AG09309 (cell line): ENCODE data around the gene ECSIT.
A peak's percentile ranks its signal among the peaks of the same experiment; 100 is the strongest.
"Not testable (repeated sequence)": the region's sequence is repeated elsewhere in the genome, so short reads cannot be mapped to it uniquely, and the experiment has no call there.

Source experiments
- DNase-seq: peaks from one replicate; pipeline ENCODE4 v3.0.0-alpha.2; 2010; ENCODE audit warnings: low read depth
- H3K4me3 ChIP-seq: 2 replicates; pipeline ENCODE4 v1.5.1; 2011; ENCODE audit warnings: mild to moderate bottlenecking, low read depth, low read length, moderate library complexity; ENCODE audit not compliant: control insufficient read depth
- TF ChIP-seq, protein P1 (sequence below): IDR thresholded peaks from 2 replicates; pipeline ENCODE4 v1.5.1; 2011; ENCODE audit warnings: mild to moderate bottlenecking, low read depth, low read length, inconsistent platforms; ENCODE audit not compliant: insufficient read depth, control insufficient read depth; ENCODE audit errors: missing control alignments

The ECSIT gene, protein sequence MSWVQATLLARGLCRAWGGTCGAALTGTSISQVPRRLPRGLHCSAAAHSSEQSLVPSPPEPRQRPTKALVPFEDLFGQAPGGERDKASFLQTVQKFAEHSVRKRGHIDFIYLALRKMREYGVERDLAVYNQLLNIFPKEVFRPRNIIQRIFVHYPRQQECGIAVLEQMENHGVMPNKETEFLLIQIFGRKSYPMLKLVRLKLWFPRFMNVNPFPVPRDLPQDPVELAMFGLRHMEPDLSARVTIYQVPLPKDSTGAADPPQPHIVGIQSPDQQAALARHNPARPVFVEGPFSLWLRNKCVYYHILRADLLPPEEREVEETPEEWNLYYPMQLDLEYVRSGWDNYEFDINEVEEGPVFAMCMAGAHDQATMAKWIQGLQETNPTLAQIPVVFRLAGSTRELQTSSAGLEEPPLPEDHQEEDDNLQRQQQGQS

DNA sequence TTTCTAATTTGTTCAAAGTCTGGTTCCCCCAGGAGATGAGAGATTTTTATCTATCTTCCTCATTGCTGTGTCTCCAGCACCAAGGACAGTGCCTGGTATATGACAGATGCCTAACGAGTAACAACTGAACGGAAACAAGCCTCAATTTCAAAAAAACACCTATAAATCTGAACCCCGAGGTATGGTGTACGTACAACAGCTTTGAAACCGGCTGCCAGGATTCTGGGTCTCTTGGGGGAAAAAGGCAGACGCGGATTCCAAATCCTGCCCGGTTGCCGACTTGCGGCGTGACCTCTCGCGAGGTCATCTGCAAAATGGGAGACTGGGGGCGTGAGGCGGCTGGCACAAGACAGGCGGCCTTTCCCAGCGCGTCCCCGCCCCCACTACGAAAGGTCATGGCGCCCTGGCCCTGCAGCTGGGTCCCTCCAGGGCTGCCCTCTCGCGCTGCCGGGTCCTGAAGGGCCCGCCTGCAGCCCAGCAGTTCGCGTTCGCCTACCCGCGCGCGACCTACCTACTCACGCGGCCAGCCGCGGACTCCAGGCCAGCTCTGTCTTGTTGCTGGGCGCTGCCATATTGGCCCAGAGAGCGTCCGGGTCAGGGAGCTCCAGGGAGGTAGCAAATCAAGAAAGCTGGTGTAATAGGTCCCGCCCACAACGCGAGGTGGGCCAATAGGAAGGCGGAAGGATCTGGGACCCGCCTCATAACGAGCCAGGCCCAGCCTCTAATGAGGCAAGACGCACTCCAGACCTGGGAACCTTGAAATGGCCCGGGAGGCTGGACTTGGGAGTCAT, at the start of gene ECSIT:
ECSIT (minus strand) TSS at position 584 of the 791 bp plus-strand sequence. CDS start 9,964 bp downstream, outside the sequence.
- peak; percentile 92 for DNase-seq
- peak within 1 kb of the TSS; percentile 81 for H3K4me3 ChIP-seq
- TF ChIP-seq, protein P1, sequence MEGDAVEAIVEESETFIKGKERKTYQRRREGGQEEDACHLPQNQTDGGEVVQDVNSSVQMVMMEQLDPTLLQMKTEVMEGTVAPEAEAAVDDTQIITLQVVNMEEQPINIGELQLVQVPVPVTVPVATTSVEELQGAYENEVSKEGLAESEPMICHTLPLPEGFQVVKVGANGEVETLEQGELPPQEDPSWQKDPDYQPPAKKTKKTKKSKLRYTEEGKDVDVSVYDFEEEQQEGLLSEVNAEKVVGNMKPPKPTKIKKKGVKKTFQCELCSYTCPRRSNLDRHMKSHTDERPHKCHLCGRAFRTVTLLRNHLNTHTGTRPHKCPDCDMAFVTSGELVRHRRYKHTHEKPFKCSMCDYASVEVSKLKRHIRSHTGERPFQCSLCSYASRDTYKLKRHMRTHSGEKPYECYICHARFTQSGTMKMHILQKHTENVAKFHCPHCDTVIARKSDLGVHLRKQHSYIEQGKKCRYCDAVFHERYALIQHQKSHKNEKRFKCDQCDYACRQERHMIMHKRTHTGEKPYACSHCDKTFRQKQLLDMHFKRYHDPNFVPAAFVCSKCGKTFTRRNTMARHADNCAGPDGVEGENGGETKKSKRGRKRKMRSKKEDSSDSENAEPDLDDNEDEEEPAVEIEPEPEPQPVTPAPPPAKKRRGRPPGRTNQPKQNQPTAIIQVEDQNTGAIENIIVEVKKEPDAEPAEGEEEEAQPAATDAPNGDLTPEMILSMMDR: no peak

DNA sequence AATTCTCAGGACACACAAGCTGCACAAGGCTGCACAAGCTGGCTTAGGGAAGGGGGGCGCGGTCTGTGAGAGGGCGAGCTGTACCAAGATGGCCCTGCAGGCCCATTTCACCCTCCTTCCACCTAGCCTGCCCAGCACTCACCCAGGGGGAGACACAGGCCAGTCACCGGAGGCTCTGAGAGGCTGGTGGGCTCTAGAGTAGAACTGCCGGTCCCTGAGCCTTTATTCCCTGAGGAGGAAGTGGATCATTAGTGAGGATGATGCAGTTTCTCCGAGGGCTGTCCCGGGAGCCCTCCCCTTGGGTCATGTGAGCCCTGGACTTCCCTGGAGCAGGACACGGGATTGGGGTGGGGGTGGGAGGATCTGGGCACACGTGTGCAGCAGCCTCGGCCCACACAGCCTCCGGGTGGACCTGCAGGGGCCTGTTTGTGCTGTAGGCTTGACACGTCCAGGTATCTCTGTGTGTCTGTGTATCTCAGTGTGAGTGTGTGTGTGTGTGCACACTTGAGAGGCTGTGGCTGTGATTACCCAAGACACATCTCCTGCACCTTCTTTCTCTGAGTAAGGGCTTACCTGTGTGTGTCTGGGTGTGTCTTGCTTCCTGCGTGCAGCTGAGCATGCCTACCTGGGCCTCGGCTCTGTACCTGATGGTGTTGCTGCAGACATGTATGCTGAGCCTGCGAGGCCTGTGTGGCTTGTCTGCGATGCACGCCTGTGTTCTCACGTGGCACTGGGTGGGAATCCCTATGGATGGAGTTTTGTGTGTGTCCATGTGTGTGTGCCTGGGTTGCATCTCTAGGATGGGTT, 48.7 kb upstream of the ECSIT start, which contains the start of gene ACP5:
ACP5 (minus strand) TSS at position 195 of the 807 bp plus-strand sequence. CDS start 328 bp downstream, outside the sequence.
- no peak within 1 kb of the TSS for H3K4me3 ChIP-seq

DNA sequence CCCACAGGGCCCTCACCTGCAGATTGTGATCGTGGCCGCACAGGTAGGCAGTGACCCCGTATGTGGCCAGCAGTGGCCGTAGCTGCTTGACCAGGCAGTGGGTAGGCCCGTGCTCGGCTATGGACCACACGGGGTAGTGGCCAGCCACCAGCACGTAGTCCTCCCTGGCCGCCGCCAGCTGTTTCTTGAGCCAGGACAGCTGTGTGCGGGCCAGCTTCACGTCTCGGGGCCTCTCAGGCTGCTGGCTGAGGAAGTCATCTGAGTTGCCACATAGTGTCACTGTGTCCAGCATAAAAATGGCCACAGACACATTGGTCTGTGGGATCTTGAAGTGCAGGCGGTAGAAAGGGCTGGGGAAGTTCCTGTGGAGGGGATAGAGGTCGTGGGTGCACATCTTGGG, 47.3 kb upstream of the ECSIT start:
- no peak for DNase-seq
- TF ChIP-seq, protein P1: no peak
- H3K4me3 ChIP-seq: no peak overlapping the region

More for the DNA sequence above, 48.7 kb upstream of the ECSIT start, which contains the start of gene ACP5:
- TF ChIP-seq, protein P1: no peak
- no peak for DNase-seq

DNA sequence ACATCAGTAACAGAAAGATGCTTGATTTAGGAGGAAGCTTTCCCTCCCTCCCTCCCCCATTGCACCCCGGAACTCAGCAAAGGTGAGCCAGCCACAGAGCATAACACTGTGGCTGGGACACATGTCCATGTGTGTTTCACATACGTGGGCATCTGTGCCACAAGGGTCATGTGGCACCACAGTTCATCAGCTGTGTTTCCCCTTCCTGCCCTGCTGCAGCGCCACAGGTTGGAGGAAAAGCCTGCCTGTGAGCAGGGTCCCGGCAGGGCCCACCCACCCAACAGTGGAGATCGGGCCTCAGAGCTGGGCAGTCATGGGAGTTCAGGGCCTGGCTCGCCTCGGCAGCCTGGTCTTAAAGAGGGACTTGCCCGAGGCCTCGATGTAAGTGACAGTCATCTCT, 45.8 kb upstream of the ECSIT start:
- H3K4me3 ChIP-seq: no peak overlapping the region
- TF ChIP-seq, protein P1: no peak
- no peak for DNase-seq

DNA sequence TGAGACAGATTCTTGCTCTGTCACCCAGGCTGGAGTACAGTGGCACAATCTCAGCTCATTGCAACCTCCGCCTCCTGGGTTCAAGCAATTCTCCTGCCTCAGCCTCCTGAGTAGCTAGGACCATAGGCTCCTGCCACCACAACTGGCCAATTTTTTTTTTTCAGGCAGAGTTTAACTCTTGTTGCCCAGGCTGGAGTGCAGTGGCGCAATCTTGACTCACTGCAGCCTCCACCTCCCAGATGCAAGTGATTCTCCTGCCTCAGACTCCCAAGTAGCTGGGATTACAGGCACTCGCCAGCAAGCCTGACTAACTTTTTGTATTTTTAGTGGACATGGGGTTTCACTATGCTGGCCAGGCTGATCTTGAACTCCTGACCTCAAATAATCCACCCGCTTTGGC, 44.8 kb upstream of the ECSIT start:
- H3K4me3 ChIP-seq, DNase-seq: not testable (repeated sequence)

DNA sequence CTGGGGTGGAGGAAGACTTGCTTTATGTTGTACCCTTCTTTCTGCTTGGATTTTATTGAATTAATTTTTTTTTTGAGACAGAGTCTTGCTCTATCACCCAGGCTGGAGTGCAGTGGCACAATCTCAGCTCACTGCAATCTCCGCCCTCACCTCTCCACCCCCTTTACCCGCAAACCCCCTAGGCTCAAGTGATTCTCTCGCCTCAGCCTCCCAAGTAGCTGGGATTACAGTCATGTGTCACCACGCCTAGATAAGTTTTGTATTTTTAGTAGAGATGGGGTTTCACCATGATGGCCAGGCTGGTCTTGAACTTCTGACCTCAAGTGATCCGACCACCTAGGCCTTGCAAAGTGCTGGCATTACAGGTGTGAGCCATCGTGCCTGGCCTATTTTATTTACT, 44.4 kb upstream of the ECSIT start:
- not testable (repeated sequence) for H3K4me3 ChIP-seq, DNase-seq

DNA sequence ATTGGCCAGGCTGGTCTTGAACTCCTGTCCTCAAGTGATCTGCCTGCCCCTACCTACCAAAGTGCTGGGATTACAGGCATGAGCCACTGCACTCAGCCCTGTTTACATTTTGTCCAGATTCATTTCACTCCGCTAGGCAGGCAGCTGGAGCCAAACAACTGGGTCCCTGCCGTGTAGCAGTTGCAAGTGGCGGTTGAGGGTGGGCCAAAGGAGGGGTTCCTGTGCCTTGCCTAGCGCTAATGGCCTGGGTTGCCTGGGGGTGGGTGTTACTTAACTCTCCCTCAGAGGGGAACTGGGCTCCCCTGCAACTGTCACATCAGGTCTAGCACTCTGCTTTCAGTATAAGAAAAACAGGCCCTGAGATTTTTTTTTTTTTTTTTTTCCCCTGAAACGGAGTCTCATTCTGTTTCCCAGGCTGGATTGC, 41.1 kb upstream of the ECSIT start:
- TF ChIP-seq, protein P1: no peak
- H3K4me3 ChIP-seq: no peak overlapping the region
- DNase-seq: no peak
